Parathyroid adenoma (tissue), 2 donors: ENCODE data around the gene PLEKHA7.

ENCODE experiments used
- H2AFZ ChIP-seq: fragments of 300-600 bp; sonication (generic); one replicate; pipeline ENCODE4 v1.7.0; 2017; ENCODE audit warnings: antibody characterized with exemption, mild to moderate bottlenecking
- H3K27ac ChIP-seq: fragments of 300-600 bp; sonication (generic); one replicate; pipeline ENCODE4 v1.7.0; 2017
- H3K27me3 ChIP-seq: fragments of 300-600 bp; sonication (generic); one replicate; pipeline ENCODE4 v1.7.0; 2017; ENCODE audit warnings: low read length; ENCODE audit not compliant: control insufficient read depth, insufficient read depth
- H3K36me3 ChIP-seq: fragments of 300-600 bp; sonication (generic); one replicate; pipeline ENCODE4 v1.7.0; 2017; ENCODE audit warnings: low read length; ENCODE audit not compliant: control insufficient read depth, insufficient read depth
- H3K4me1 ChIP-seq: fragments of 300-600 bp; sonication (generic); one replicate; pipeline ENCODE4 v1.7.0; 2017; ENCODE audit warnings: control low read depth
- H3K4me2 ChIP-seq: fragments of 300-600 bp; sonication (generic); one replicate; pipeline ENCODE4 v1.7.0; 2017; ENCODE audit warnings: low read length
- H3K4me3 ChIP-seq: fragments of 300-600 bp; sonication (generic); one replicate; pipeline ENCODE4 v1.7.0; 2017; ENCODE audit warnings: low read depth, low read length
- H3K79me2 ChIP-seq: fragments of 300-600 bp; sonication (generic); one replicate; pipeline ENCODE4 v1.7.0; 2017; ENCODE audit warnings: control low read depth
- H3K9ac ChIP-seq: fragments of 300-600 bp; sonication (generic); one replicate; pipeline ENCODE4 v1.7.0; 2017; ENCODE audit warnings: mild to moderate bottlenecking
- H3K9me3 ChIP-seq: fragments of 300-600 bp; sonication (generic); one replicate; pipeline ENCODE4 v1.7.0; 2017; ENCODE audit warnings: low read length; ENCODE audit not compliant: control insufficient read depth
- CTCF ChIP-seq: fragments of 300-600 bp; sonication (generic); IDR thresholded peaks from one replicate; pipeline ENCODE4 v1.7.0; 2017; ENCODE audit warnings: antibody characterized with exemption, mild to moderate bottlenecking
- donor health status: primary hyperparathyroidism.

Gene PLEKHA7

GRCh38 chr11:16933756-16934603, 80.2 kb downstream of the PLEKHA7 start:
- peaks cover 2% of the 10 kb centered on the region for H3K79me2 ChIP-seq
- H2AFZ ChIP-seq, result no peak overlapping the region
- H3K27ac ChIP-seq, result no peak overlapping the region
- H3K27me3 ChIP-seq, result no peaks in the 10 kb centered on the region
- H3K36me3 ChIP-seq, result no peaks in the 10 kb centered on the region
- H3K9ac ChIP-seq, result no peak overlapping the region
- H3K4me1 ChIP-seq, result peaks cover 2% of the 10 kb centered on the region
- no peak for TF ChIP-seq CTCF
- H3K9me3 ChIP-seq, result no peaks in the 10 kb centered on the region
- no peak overlapping the region for H3K4me2 ChIP-seq
- H3K4me3 ChIP-seq, result no peak overlapping the region

- no peak overlapping the region for H3K4me3 ChIP-seq
- no peak overlapping the region for H3K4me2 ChIP-seq
- H3K9me3 ChIP-seq, result no peaks in the 10 kb centered on the region
- H3K79me2 ChIP-seq, result peaks cover 2% of the 10 kb centered on the region
- TF ChIP-seq CTCF, result no peak
- no peak overlapping the region for H2AFZ ChIP-seq
- peaks cover 2% of the 10 kb centered on the region for H3K4me1 ChIP-seq
- no peaks in the 10 kb centered on the region for H3K27me3 ChIP-seq
- H3K36me3 ChIP-seq, result no peaks in the 10 kb centered on the region
- H3K27ac ChIP-seq, result no peak overlapping the region
- no peak overlapping the region for H3K9ac ChIP-seq
Observed at GRCh38 chr11:16933291-16933690, 80.9 kb downstream of the PLEKHA7 start.

- no peaks in the 10 kb centered on the region for H3K9me3 ChIP-seq
- no peak overlapping the region for H2AFZ ChIP-seq
- H3K4me2 ChIP-seq, result no peak overlapping the region
- no peak overlapping the region for H3K4me3 ChIP-seq
- H3K27me3 ChIP-seq, result no peaks in the 10 kb centered on the region
- no peak for TF ChIP-seq CTCF
- no peaks in the 10 kb centered on the region for H3K36me3 ChIP-seq
- H3K4me1 ChIP-seq, result peaks cover 19% of the 10 kb centered on the region
- H3K9ac ChIP-seq, result no peak overlapping the region
- H3K79me2 ChIP-seq, result peaks cover 2% of the 10 kb centered on the region
- no peak overlapping the region for H3K27ac ChIP-seq
Observed at GRCh38 chr11:16928044-16928443, 86.2 kb downstream of the PLEKHA7 start.

- H3K4me2 ChIP-seq, result peak overlapping the region; percentile 44
- no peak for TF ChIP-seq CTCF
- no peaks in the 10 kb centered on the region for H3K27me3 ChIP-seq
- H3K27ac ChIP-seq, result peak overlapping the region; percentile 47
- H3K9me3 ChIP-seq, result no peaks in the 10 kb centered on the region
- no peak overlapping the region for H2AFZ ChIP-seq
- H3K9ac ChIP-seq, result no peak overlapping the region
- H3K4me1 ChIP-seq, result peaks cover 19% of the 10 kb centered on the region
- H3K79me2 ChIP-seq, result no peaks in the 10 kb centered on the region
- no peak overlapping the region for H3K4me3 ChIP-seq
- no peaks in the 10 kb centered on the region for H3K36me3 ChIP-seq
Observed at GRCh38 chr11:16926883-16927626, 87.2 kb downstream of the PLEKHA7 start.
